Nephron (organoid): ENCODE measurements around the gene P2RX7.

Experiments
- H3K27ac Mint-ChIP-seq, 3 experiments: 2 replicates each; pipeline ENCODE4 v1.8.0; 2020; ENCODE audit warnings: mixed read lengths in 3 of 3, mild to moderate bottlenecking in 2 of 3, moderate library complexity in 1 of 3
- H3K27me3 Mint-ChIP-seq: 2 replicates; pipeline ENCODE4 v1.8.0; 2021; ENCODE audit warnings: low read depth, mild to moderate bottlenecking, moderate library complexity, mixed read lengths
- H3K36me3 Mint-ChIP-seq: 2 replicates; pipeline ENCODE4 v1.8.0; 2020; ENCODE audit warnings: low read depth, mixed read lengths
- H3K4me1 Mint-ChIP-seq: 2 replicates; pipeline ENCODE4 v1.8.0; 2020; ENCODE audit warnings: mixed read lengths
- H3K4me3 Mint-ChIP-seq, 3 experiments: 2 replicates each; pipeline ENCODE4 v1.8.0; 2020; ENCODE audit warnings: mild to moderate bottlenecking in 3 of 3, mixed read lengths in 3 of 3, moderate library complexity in 2 of 3
- H3K9me3 Mint-ChIP-seq: 2 replicates; pipeline ENCODE4 v1.8.0; 2020; ENCODE audit warnings: mixed read lengths
- CTCF ChIP-seq, 3 experiments: fragments of 200-600 bp; sonication (generic); IDR thresholded peaks; one replicate each; pipeline ENCODE4 v1.5.0; 2021; ENCODE audit warnings: antibody characterized with exemption in 3 of 3; ENCODE audit not compliant: unreplicated experiment in 3 of 3

Gene P2RX7

GRCh38 chr12:121214166-121214777 lies 81.6 kb downstream of the P2RX7 start:
- H3K4me3 Mint-ChIP-seq = peak overlapping the region in 2 of 3 experiments; percentile 9 to 27
- H3K9me3 Mint-ChIP-seq = no peaks in the 10 kb centered on the region

GRCh38 chr12:121214855-121215745 lies 82.4 kb downstream of the P2RX7 start:
- H3K9me3 Mint-ChIP-seq = no peaks in the 10 kb centered on the region
- no peaks in the 10 kb centered on the region for H3K27me3 Mint-ChIP-seq
- H3K27ac Mint-ChIP-seq = peak overlapping the region; percentile 21 to 84 (median 63)
- H3K36me3 Mint-ChIP-seq = peaks cover 8% of the 10 kb centered on the region
- no peak for TF ChIP-seq CTCF (IDR thresholded peaks at IDR 0.05; ENCODE audit: unreplicated experiment in 3 of 3)
- H3K4me3 Mint-ChIP-seq = no peak overlapping the region
- H3K4me1 Mint-ChIP-seq = peaks cover 16% of the 10 kb centered on the region

More at GRCh38 chr12:121214166-121214777, 81.6 kb downstream of the P2RX7 start:
- peak overlapping the region; percentile 21 to 84 (median 63) for H3K27ac Mint-ChIP-seq
- no peaks in the 10 kb centered on the region for H3K27me3 Mint-ChIP-seq
- no peak for TF ChIP-seq CTCF (IDR thresholded peaks at IDR 0.05; ENCODE audit: unreplicated experiment in 3 of 3)
- peaks cover 8% of the 10 kb centered on the region for H3K36me3 Mint-ChIP-seq
- H3K4me1 Mint-ChIP-seq = peaks cover 16% of the 10 kb centered on the region

GRCh38 chr12:121216102-121216501 lies 83.4 kb downstream of the P2RX7 start:
- Mint-ChIP-seq H3K4me3 (no peak overlapping the region), H3K27ac (no peak overlapping the region), H3K4me1 (peaks cover 11% of the 10 kb centered on the region), H3K36me3 (peaks cover 8% of the 10 kb centered on the region), H3K27me3 (no peaks in the 10 kb centered on the region), H3K9me3 (no peaks in the 10 kb centered on the region)
- TF ChIP-seq CTCF (IDR thresholded peaks at IDR 0.05; ENCODE audit: unreplicated experiment in 3 of 3) = no peak

- Mint-ChIP-seq H3K27me3 (no peaks in the 10 kb centered on the region), H3K4me1 (peaks cover 11% of the 10 kb centered on the region), H3K27ac (peak overlapping the region; percentile 23 to 76 (median 56)), H3K9me3 (no peaks in the 10 kb centered on the region), H3K36me3 (peaks cover 8% of the 10 kb centered on the region), H3K4me3 (no peak overlapping the region)
- no peak for TF ChIP-seq CTCF (IDR thresholded peaks at IDR 0.05; ENCODE audit: unreplicated experiment in 3 of 3)
Measured at GRCh38 chr12:121217063-121217462, 84.4 kb downstream of the P2RX7 start.

- peak overlapping the region in 2 of 3 experiments; percentile 60 to 81 for H3K27ac Mint-ChIP-seq
- peaks cover 11% of the 10 kb centered on the region for H3K4me1 Mint-ChIP-seq
- H3K4me3 Mint-ChIP-seq = no peak overlapping the region
- H3K9me3 Mint-ChIP-seq = no peaks in the 10 kb centered on the region
- no peaks in the 10 kb centered on the region for H3K27me3 Mint-ChIP-seq
- no peak for TF ChIP-seq CTCF (IDR thresholded peaks at IDR 0.05; ENCODE audit: unreplicated experiment in 3 of 3)
- peaks cover 8% of the 10 kb centered on the region for H3K36me3 Mint-ChIP-seq
Measured at GRCh38 chr12:121217761-121218160, 85.1 kb downstream of the P2RX7 start.
